Endothelial cell of hepatic sinusoid (primary cell): ENCODE results near the gene GTF3C5.
"Not testable (repeated sequence)": the region's sequence is repeated elsewhere in the genome, so short reads cannot be mapped to it uniquely, and the experiment has no call there.

Experiments
- in situ Hi-C: cut with HindIII; loops from 2 replicates; pipeline ENCODE4 v1.10.0; 2017; ENCODE audit warnings: low sequenced_read_pairs

The GTF3C5 gene

GRCh38 chr9:133051966-133052539, 21.3 kb downstream of the GTF3C5 start:
- in situ Hi-C loops = no loop called here

DNA sequence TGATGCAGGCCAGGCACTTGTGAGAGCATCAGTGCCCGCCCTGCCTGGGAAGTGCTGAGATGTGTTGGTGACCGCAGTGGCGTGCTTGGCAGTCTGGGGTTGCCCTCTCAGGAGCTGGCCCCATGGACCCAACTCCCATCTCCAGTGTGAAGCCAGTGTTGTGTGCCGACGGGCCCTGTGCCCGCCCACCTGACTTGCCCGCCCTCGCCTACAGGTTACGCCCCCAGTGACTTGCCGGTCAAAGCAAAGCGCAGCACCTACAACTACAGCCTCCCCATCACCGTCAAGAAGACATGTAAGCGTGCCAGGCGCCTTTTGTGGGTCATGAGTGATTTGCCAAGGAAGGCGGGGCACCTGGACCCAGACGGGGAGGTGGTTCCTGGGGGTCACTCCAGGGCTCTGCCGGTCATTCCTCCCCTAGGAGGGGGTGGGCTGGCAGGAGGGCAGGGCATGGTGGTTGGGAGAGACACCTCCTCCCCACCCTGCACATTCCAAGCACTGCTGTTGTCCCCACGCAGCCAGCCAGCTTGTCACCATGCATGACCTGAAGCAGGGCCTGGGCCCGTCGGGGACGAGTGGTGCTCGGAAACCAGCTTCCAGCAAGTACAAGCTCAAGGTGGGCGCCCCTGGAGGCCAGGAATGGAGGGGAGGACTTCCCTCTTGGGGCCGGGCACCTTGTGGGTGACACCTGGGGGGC, 23.5 kb downstream of the GTF3C5 start:
- in situ Hi-C loops = no loop called here

DNA sequence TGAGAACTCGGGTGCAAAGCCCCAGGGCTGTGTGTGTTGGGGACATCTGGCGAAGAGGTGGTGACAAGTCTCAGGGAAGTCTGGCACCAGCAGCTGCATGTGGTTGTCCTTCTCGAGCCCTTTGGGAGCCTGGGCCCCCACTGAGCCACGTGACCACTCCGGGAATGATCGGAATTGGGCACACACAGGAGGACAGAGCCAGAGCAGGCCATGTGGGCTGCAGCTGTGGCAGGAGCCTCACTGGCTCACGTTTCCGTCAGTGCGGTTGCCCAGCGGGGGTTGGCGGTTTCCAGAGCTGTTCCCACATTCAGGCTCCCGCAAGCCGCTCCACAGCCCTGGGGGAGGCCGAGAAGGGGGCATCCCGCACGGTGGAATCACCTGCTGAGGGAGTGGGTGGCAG, 24.2 kb downstream of the GTF3C5 start:
- in situ Hi-C loops = no loop called here

- in situ Hi-C loops = no loop called here
Measured at GRCh38 chr9:133055788-133056420, 25.1 kb downstream of the GTF3C5 start.

DNA sequence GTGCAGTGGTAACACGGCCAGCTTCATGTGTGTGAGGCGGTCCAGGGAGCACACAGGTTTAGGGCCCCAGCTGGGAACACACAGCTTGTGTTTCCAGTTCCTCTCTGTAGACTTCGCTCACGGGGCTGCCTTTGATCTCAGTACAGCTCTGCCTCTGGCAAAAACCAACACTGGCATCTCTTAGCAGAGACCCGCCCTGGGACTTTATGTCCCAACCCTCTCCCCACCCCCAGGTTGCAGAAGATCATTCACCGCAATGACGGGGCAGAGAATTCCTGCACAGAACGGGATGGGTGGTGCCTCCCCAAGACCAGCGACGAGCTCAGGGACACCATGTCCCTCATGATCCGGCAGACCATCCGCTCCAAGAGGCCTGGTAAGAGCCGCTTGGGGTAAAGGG, 25.7 kb downstream of the GTF3C5 start:
- in situ Hi-C loops = no loop called here

DNA sequence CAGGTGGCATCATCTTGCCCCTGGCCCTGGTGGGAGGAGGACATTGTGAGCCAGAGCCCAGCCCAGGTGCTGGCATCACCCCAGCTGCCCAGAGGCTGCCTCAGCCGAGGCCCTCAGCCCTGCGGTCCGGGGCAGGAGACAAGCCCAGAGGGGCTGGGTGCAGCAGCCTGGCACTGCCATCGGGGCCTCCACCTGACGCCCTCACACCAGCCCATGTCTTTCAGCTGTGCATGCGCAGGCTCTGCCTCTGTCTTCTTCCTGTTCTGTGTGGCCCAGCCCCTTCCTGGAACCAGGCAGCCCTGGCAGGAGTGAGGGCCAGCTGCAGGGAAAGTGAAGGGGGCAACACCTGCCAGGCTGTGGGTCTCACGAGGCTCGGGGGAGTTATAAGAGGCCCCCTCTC, 26.2 kb downstream of the GTF3C5 start:
- in situ Hi-C loops = no loop called here

GRCh38 chr9:133057553-133057952, 26.8 kb downstream of the GTF3C5 start:
- in situ Hi-C loops = no loop called here

DNA sequence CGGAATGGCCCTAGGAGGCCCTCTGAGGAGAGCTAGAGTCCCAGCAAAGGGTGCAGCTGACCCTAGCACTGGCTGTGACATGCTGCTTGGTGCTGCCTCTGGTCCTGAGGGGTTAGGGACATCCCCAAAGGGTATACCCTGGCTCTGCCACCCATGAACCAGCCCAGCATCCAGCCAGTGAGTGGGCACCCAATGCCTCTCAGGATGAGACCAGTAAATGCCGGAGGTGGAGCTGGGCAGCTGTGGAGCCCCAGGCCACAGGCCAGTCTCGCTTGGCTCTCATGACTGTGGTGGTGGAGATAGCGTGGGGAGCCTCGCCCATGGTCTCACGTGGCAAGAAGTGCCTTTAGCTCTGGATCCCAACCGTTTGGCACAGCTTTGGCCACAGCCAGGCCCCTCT, 27.3 kb downstream of the GTF3C5 start:
- in situ Hi-C loops = no loop called here

GRCh38 chr9:133058550-133059320, 27.9 kb downstream of the GTF3C5 start:
- in situ Hi-C loops = no loop called here

- in situ Hi-C loops = no loop called here
Measured at GRCh38 chr9:133059623-133060022, 28.8 kb downstream of the GTF3C5 start.

- in situ Hi-C loops = no loop called here
Measured at GRCh38 chr9:133060417-133060841, 29.6 kb downstream of the GTF3C5 start.

GRCh38 chr9:133061019-133061763, 30.4 kb downstream of the GTF3C5 start:
- in situ Hi-C loops = not testable (repeated sequence)

- in situ Hi-C loops = not testable (repeated sequence)
Measured at GRCh38 chr9:133061764-133062145, 31.0 kb downstream of the GTF3C5 start, which contains the start of gene CEL. CEL (plus strand) TSS chr9:133061981; CDS start chr9:133062003, 22 bp downstream.

DNA sequence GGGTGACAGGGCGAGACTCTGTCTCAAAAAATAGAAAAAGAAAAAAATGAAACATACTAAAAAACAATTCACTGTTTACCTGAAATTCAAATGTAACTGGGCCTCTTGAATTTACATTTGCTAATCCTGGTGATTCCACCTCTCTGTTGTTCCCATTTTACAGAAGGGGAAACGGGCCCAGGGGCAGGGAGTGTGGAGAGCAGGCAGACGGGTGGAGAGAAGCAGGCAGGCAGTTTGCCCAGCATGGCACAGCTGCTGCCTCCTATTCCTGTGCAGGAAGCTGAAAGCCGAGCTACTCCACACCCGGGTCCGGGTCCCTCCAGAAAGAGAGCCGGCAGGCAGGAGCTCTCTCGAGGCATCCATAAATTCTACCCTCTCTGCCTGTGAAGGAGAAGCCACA, 31.8 kb downstream of the GTF3C5 start:
- in situ Hi-C loops = not testable (repeated sequence)

- in situ Hi-C loops = no loop called here
Measured at GRCh38 chr9:133063159-133063499, 32.3 kb downstream of the GTF3C5 start.

DNA sequence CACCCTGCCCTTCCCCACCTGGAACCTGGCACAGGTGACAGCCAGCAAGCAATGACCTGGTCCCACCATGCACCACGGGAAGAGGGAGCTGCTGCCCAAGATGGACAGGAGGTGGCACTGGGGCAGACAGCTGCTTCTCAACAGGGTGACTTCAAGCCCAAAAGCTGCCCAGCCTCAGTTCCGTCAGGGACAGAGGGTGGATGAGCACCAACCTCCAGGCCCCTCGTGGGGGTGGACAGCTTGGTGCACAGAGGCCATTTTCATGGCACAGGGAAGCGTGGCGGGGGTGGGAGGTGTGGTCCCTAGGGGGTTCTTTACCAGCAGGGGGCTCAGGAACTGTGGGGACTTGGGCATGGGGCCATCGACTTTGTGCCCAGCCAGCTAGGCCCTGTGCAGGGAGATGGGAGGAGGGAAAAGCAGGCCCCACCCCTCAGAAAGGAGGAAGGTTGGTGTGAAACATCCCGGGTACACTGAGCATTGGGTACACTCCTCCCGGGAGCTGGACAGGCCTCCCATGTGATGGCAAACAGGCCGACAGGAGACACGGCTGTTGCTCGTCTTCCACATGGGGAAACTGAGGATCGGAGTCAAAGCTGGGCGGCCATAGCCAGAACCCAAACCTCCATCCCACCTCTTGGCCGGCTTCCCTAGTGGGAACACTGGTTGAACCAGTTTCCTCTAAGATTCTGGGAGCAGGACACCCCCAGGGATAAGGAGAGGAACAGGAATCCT, 32.9 kb downstream of the GTF3C5 start:
- in situ Hi-C loops = no loop called here

- in situ Hi-C loops = no loop called here
Measured at GRCh38 chr9:133064241-133065069, 33.7 kb downstream of the GTF3C5 start.

GRCh38 chr9:133065070-133065388, 34.2 kb downstream of the GTF3C5 start:
- in situ Hi-C loops = no loop called here

DNA sequence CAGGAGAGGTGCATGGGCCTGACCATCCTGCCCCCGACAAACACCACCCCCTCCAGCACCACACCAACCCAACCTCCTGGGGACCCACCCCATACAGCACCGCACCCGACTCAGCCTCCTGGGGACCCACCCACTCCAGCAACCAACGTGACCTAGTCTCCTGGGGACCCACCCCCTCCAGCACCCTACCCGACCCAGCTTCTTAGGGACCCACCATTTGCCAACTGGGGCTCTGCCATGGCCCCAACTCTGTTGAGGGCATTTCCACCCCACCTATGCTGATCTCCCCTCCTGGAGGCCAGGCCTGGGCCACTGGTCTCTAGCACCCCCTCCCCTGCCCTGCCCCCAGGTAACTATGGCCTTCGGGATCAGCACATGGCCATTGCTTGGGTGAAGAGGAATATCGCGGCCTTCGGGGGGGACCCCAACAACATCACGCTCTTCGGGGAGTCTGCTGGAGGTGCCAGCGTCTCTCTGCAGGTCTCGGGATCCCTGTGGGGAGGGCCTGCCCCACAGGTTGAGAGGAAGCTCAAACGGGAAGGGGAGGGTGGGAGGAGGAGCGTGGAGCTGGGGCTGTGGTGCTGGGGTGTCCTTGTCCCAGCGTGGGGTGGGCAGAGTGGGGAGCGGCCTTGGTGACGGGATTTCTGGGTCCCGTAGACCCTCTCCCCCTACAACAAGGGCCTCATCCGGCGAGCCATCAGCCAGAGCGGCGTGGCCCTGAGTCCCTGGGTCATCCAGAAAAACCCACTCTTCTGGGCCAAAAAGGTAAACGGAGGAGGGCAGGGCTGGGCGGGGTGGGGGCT, 35.6 kb downstream of the GTF3C5 start:
- in situ Hi-C loops = no loop called here
